HUES64 (cell line): ENCODE results near the gene GCSH. TPM values are rescaled to one million over a fixed set of nuclear protein-coding genes. Genes with fewer than 3 reads are reported as not detected.

Experiments used
- H3K27ac ChIP-seq: 2 replicates; pipeline ENCODE4 v1.7.0; 2013; ENCODE audit warnings: low read depth, low read length, inconsistent platforms
- H3K27me3 ChIP-seq: 2 replicates; pipeline ENCODE4 v1.6.1; 2013; ENCODE audit warnings: mild to moderate bottlenecking, low read length; ENCODE audit not compliant: insufficient read depth
- H3K36me3 ChIP-seq: 2 replicates; pipeline ENCODE4 v1.6.1; 2013; ENCODE audit warnings: mild to moderate bottlenecking, low read length; ENCODE audit not compliant: insufficient read depth
- H3K4me1 ChIP-seq: 2 replicates; pipeline ENCODE4 v1.6.1; 2013; ENCODE audit warnings: mild to moderate bottlenecking, low read length, moderate library complexity; ENCODE audit not compliant: insufficient read depth
- H3K4me3 ChIP-seq: 2 replicates; pipeline ENCODE4 v1.5.1; 2013; ENCODE audit warnings: mild to moderate bottlenecking, low read length, moderate library complexity
- H3K9ac ChIP-seq: 2 replicates; pipeline ENCODE4 v1.6.1; 2013; ENCODE audit warnings: mild to moderate bottlenecking, low read depth, low read length
- H3K9me3 ChIP-seq: 2 replicates; pipeline ENCODE4 v1.6.1; 2013; ENCODE audit warnings: low read depth, low read length; ENCODE audit not compliant: insufficient read depth
- WGBS: fragments of 150-250, 120-280 bp; methylation state at CpG from one replicate; pipeline ENCODE4 v1.1.7; 2013; ENCODE audit warnings: missing lambda C conversion rate; 5-methylcytosine and 5-hydroxymethylcytosine counted together
- polyA plus RNA-seq, 2 experiments: library from polyadenylated mRNA; stranded (reverse); fragments of 50-300 nt; gene quantifications; one replicate each; pipeline ENCODE4 v1.2.3, GENCODE V29; 2013

The GCSH gene
- 128 TPM for polyA plus RNA-seq (2013, experiment 1 of 2)
- 139 TPM for polyA plus RNA-seq (2013, experiment 2 of 2)

GRCh38 chr16:81095953-81096714 is at the start of gene GCSH:
Gene GCSH (minus strand): TSS chr16:81096395. CDS start chr16:81096278, 117 bp downstream.
- Histone ChIP-seq H3K27ac (peak within 1 kb of the TSS; percentile 71), H3K27me3 (no peaks in the 10 kb centered on the region), H3K4me3 (peak within 1 kb of the TSS; percentile 77), H3K9ac (peak within 1 kb of the TSS; percentile 90), H3K36me3 (peaks cover 12% of the 10 kb centered on the region), H3K4me1 (peaks cover 6% of the 10 kb centered on the region), H3K9me3 (no peaks in the 10 kb centered on the region)
- 2% methylated on average over 70 of the region's 83 CpGs for WGBS

GRCh38 chr16:81143921-81144471 is 47.8 kb upstream of the GCSH start:
- Histone ChIP-seq H3K9me3 (no peaks in the 10 kb centered on the region), H3K4me3 (no peak overlapping the region), H3K36me3 (no peaks in the 10 kb centered on the region), H3K27ac (no peak overlapping the region), H3K27me3 (no peaks in the 10 kb centered on the region), H3K9ac (no peak overlapping the region), H3K4me1 (no peaks in the 10 kb centered on the region)
- WGBS = 88% methylated on average over 4 of the region's 4 CpGs

DNA sequence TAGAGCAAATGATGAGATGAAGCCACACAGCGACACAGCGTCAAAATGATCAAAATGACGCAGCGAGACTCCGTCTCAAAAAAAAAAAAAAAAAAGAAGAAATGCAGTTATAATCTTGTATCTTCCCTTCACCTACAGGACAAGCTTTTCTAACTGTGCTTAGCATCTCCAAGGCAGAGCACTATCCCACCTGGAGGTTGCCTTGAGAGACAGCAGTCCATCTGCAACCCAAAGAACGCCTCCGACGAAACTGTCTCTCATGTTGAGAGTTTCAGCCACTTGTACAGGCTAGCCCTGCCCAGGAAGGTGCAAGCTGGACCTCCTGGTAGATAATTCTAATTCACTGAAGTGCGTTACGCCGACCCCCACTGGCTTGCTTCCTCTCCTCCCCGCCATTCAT is 46.7 kb upstream of the GCSH start:
- Histone ChIP-seq H3K9me3 (no peaks in the 10 kb centered on the region), H3K36me3 (no peaks in the 10 kb centered on the region), H3K27me3 (no peaks in the 10 kb centered on the region), H3K4me1 (no peaks in the 10 kb centered on the region), H3K4me3 (no peak overlapping the region), H3K9ac (no peak overlapping the region), H3K27ac (no peak overlapping the region)
- 79% methylated on average over 7 of the region's 12 CpGs for WGBS

- no peak overlapping the region for H3K4me3 ChIP-seq
- H3K27ac ChIP-seq = peak overlapping the region; percentile 57
- no peaks in the 10 kb centered on the region for H3K27me3 ChIP-seq
- H3K9ac ChIP-seq = peak overlapping the region; percentile 57
- H3K4me1 ChIP-seq = peaks cover 6% of the 10 kb centered on the region
- WGBS = 88% methylated on average over 21 of the region's 21 CpGs
- no peaks in the 10 kb centered on the region for H3K36me3 ChIP-seq
- H3K9me3 ChIP-seq = no peaks in the 10 kb centered on the region
Observed at GRCh38 chr16:81140930-81141780, 45.0 kb upstream of the GCSH start.

DNA sequence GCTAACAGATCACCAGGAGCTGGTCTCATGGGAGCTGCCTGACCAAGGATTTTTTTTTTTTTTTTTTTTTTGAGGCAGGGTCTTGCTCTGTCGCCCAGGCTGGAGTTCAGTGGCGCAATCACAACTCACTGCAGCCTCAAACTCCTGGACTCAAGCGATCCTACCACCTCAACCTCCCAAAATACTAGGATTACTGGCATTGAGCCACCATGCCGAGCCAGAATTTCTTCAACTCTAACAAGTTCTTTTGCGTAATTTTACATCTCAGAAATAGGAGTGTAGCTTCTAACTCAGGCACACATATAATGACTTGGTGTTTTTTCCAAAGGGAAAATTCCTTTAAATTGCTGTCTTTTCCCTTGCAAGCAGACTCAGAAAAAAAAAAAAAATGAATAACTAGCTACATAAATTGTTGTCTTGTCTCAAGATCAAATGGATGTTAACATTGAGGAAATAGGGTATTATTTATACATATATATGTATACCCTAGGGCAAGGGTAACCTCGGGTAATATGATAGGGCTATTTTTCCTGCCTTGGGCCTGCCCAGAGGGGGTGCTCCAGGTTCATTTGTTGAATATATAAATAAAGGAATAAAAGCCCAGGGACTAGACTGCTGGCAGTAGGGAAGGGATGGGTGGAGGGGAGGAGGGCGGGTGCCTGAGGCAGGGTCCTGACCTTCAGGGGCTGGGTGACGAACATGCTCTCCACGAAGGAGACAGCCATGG is 42.8 kb upstream of the GCSH start:
- Histone ChIP-seq H3K9me3 (no peaks in the 10 kb centered on the region), H3K27ac (no peak overlapping the region), H3K4me3 (no peak overlapping the region), H3K9ac (no peak overlapping the region), H3K4me1 (peaks cover 9% of the 10 kb centered on the region), H3K36me3 (no peaks in the 10 kb centered on the region), H3K27me3 (no peaks in the 10 kb centered on the region)
- WGBS = 80% methylated on average over 9 of the region's 9 CpGs

GRCh38 chr16:81137754-81138153 is 41.6 kb upstream of the GCSH start:
- 77% methylated on average over 9 of the region's 9 CpGs for whole genome bisulfite sequencing

DNA sequence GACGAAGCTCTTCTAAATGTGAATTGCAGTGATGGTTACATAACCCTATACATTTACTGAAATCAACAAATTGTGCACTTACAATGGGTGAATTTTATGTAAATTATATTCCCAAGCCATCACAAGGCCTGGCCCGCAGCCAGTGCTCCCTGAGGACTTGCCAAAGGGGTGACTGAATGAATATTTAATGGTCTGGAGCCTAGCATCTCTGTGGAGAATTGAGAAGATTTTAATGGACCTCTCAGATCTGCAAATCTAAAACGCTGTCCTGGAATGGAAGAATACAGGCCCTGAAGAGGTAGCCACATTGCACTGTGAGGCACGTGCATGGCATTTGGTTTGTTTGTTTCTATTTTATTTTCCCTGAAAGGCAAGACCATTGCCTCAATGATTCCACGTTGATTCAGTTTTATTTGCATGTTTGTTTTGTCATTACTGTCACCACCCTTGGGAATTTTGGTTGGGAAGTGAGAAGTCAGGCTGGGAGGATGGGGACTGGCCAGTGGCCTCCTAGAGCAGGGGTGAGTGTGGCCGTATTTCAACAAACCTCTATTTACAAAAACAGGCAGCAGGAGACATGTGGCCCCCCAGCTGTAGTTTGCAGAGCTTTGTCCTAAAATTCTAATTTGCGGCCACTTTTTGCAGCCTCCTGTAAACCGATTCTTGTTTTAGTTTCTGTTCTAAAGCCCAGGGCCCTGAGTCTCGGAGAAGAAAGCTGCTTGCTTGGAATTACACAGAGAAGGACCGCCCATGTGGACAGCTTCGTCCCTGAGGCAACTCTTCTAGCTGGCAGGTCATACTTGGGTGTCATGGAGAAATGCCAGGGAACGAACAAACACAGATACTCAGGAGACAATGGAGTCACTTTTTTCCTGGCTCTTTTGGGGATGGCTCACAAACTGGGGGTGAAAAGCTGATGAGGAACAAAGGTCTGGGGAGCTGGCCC is 40.5 kb upstream of the GCSH start:
- Histone ChIP-seq H3K9ac (no peak overlapping the region; the same call in 1 of the 2 replicates), H3K27ac (no peak overlapping the region), H3K27me3 (no peaks in the 10 kb centered on the region), H3K4me1 (peaks cover 9% of the 10 kb centered on the region), H3K9me3 (no peaks in the 10 kb centered on the region), H3K4me3 (no peak overlapping the region), H3K36me3 (no peaks in the 10 kb centered on the region)
- WGBS = 64% methylated on average over 11 of the region's 12 CpGs

More at GRCh38 chr16:81137754-81138153, 41.6 kb upstream of the GCSH start:
- Histone ChIP-seq H3K4me3 (no peak overlapping the region), H3K27me3 (no peaks in the 10 kb centered on the region), H3K36me3 (no peaks in the 10 kb centered on the region), H3K9me3 (no peaks in the 10 kb centered on the region), H3K4me1 (peaks cover 9% of the 10 kb centered on the region), H3K9ac (no peak overlapping the region), H3K27ac (no peak overlapping the region)

DNA sequence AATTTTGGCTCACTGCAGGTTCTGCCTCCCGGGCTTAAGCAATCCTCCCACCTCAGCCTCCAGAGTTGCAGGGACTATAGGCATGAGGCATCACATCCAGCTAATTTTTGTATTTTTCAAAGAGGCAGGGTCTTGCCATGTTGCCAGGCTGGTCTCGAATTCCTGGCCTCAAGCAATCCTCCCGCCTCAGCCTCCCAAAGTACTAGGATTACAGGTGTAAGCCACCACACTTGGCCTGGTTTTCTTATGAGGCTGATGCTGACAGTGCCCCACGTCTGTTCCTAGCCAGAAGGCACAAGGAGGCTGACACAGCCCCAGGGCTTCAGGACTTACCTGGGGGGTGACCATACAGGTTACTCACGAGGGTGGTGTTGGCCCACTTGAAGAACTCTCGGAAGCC is 33.9 kb upstream of the GCSH start:
- no peaks in the 10 kb centered on the region for H3K9me3 ChIP-seq
- H3K4me3 ChIP-seq = no peak overlapping the region
- no peaks in the 10 kb centered on the region for H3K36me3 ChIP-seq
- no peaks in the 10 kb centered on the region for H3K4me1 ChIP-seq
- no peak overlapping the region for H3K9ac ChIP-seq
- WGBS = 90% methylated on average over 6 of the region's 6 CpGs
- no peaks in the 10 kb centered on the region for H3K27me3 ChIP-seq
- H3K27ac ChIP-seq = no peak overlapping the region

- Histone ChIP-seq H3K27me3 (no peaks in the 10 kb centered on the region), H3K4me3 (no peak overlapping the region), H3K4me1 (no peaks in the 10 kb centered on the region), H3K9me3 (no peaks in the 10 kb centered on the region), H3K27ac (no peak overlapping the region), H3K36me3 (no peaks in the 10 kb centered on the region), H3K9ac (no peak overlapping the region)
- WGBS = 93% methylated on average over 16 of the region's 16 CpGs
Observed at GRCh38 chr16:81128726-81129524, 32.7 kb upstream of the GCSH start.
